Right renal cortex interstitium (tissue), 3 donors: ENCODE results near the gene FHL1. TPM values are rescaled to one million over a fixed set of nuclear protein-coding genes. Genes with fewer than 3 reads are reported as not detected.
"Not testable (repeated sequence)": the region's sequence is repeated elsewhere in the genome, so short reads cannot be mapped to it uniquely, and the experiment has no call there.

Source experiments
- DNase-seq, 3 donors: peaks; one replicate each; pipeline ENCODE4 v3.0.0-alpha.2; 2013; ENCODE audit warnings: low read depth in 3 of 3, low spot score in 2 of 3
- polyA plus RNA-seq, 3 donors: library from polyadenylated mRNA; unstranded; fragments of 120-200 nt; gene quantifications; one replicate each; pipeline ENCODE4 v1.2.1, GENCODE V29; 2013; ENCODE audit not compliant: insufficient read length in 3 of 3

FHL1 gene
- polyA plus RNA-seq, 3 donors, result 61.8 to 64.8 (median 62.9) TPM

GRCh38 chrX:136206916-136207315 is 59.6 kb downstream of the FHL1 start:
- no peak for DNase-seq

GRCh38 chrX:136207546-136207945 is 60.2 kb downstream of the FHL1 start:
- DNase-seq, result no peak

GRCh38 chrX:136209016-136209738 is 61.8 kb downstream of the FHL1 start:
- DNase-seq, result no peak

GRCh38 chrX:136209751-136210150 is 62.4 kb downstream of the FHL1 start:
- DNase-seq, result no peak

- DNase-seq, result no peak
Observed at GRCh38 chrX:136210243-136210642, 62.9 kb downstream of the FHL1 start.

- no peak for DNase-seq
Observed at GRCh38 chrX:136210806-136211205, 63.5 kb downstream of the FHL1 start.

- DNase-seq, result no peak
Observed at GRCh38 chrX:136211766-136212556, 64.6 kb downstream of the FHL1 start.

- no peak for DNase-seq
Observed at GRCh38 chrX:136212557-136213111, 65.3 kb downstream of the FHL1 start.

DNA sequence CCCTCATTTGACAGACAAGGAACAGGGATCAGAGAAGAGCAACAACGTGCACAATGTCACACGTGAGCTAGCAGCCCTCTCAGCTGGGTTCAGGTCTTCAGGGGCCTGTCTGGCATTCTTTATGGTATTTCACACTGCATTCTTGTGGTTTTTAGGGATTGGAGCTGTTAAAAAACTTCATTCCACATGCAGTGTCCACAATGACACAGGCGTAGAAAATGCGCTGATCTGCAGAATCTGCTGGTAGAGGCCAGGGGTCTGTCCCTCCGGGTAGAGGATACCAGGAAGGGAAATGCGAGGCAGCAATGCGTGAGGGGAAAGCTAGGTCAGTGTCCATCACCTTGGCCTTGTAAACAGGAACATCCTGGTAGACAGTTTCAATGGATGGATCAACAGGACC is 67.2 kb downstream of the FHL1 start:
- no peak for DNase-seq

DNA sequence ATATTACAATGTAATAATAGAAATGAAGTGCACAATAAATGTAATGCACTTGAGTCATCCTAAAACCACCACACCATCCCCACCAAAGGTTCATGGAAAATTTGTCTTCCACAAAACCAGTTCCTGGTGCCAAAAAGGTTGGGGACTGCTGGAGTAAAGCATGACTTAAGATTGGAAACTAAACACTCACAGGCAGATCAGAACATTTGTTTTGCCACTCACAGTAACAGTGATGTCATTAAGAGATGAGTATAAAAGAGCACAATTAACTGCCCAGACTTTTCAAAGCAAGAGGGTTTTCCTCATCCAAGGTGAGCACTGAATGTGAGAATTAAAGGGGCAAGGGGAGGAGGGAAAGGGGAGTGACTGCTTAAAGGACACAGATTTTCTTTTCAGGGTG is 68.2 kb downstream of the FHL1 start:
- no peak for DNase-seq

- no peak for DNase-seq
Observed at GRCh38 chrX:136219893-136220292, 72.6 kb downstream of the FHL1 start.

- no peak for DNase-seq
Observed at GRCh38 chrX:136220540-136220939, 73.2 kb downstream of the FHL1 start.

GRCh38 chrX:136220951-136221350 is 73.6 kb downstream of the FHL1 start:
- no peak for DNase-seq

DNA sequence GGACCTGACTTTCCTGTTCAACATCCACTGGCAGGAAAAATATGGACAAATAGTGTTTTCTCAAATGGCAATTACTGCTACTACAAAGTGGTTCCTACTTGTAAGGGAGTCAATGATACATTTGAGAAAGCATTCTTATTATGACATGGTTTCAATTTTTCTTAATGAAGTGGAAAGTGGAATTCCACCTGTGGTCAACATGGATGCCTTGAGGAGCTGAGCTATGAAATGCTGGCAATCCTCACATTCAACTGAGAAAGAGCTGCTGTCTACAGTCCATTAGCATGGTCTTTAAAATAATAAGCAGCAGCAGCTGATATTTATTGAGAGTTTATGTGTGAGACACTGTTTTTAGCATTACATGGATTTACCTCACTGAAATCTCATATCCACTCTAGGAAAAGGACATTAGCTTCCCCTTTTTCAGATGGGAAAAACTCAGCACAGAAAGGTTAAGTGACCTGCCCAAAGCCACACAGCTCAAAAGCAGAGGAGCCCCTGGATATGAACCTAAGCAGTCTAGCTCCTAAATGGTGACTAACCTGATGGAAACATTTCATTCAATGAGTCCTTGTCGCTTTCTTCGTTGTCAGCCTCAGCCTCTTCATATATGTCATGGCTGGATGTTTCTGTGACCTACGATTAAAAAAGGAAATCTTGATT is 74.6 kb downstream of the FHL1 start:
- no peak for DNase-seq

DNA sequence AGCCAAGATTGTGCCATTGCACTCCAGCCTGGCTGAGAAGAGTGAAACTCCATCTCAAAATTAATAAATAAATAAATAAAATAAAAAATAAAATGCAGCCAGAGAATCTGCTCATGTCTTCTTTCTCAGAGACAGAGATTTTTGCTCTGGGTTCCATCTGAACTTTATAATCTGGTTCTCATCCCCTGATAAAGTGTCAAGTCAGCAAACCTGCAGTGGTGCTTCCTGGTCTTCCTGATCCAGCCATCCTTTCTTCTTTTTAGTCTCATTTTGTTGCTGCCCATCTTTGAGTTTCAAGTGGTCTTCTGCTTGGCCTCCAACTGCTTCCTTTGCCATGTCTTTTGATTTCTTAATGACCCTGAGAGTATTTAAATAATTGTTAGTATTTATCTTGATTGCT is 79.7 kb downstream of the FHL1 start:
- no peak for DNase-seq

DNA sequence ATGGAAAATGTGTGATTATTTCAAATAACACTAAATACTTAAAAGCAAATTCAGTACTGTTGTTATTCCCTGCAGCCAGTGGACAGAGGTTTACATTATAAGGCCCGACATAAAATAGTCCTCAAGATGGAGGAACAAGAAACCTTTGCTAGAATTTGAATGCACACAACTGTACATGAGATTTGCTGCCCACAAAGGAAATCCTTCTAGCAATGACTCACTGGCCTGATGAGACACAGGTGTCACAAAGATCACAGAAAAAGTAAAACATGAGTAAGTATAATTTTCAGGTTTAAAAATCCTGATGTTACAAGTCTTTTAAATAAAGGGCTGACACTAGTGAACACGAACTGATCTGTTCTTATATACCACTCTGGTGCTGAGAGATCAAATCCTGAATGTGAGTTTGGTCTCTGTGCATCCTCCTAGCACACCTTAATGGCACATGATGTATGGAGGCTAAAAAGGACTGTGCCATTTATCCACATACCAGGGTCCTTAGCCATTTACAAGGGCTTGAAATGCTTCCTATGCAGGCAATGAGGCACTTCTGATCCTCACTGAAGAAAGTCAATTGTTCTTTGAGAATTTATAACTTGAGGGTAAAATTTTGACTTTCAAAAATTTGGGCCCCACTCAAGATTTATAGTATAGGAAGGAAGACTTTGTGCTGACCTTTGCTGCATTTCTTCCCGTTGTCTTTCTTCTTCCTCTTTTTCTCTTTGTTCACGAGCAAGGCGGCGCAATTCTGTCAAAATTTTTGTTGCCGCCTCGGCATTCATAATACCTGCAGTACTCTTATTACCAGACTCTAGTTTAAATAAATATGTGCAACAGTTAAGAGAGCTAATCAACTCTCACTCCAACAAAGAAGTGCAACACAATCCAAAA is 80.9 kb downstream of the FHL1 start:
- no peak for DNase-seq

- DNase-seq, result no peak
Observed at GRCh38 chrX:136228839-136229207, 81.5 kb downstream of the FHL1 start.

GRCh38 chrX:136237074-136237473 is 89.7 kb downstream of the FHL1 start:
- no peak for DNase-seq

DNA sequence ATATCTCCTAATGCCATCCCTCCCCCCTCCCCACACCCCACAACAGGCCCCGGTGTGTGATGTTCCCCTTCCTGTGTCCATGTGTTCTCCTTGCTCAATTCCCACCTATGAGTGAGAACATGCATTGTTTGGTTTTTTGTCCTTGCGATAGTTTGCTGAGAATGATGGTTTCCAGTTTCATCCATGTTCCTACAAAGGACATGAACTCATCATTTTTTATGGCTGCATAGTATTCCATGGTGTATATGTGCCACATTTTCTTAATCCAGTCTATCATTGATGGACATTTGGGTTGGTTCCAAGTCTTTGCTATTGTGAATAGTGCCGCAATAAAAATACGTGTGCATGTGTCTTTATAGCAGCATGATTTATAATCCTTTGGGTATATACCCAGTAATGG is 90.5 kb downstream of the FHL1 start:
- DNase-seq, result not testable (repeated sequence)

DNA sequence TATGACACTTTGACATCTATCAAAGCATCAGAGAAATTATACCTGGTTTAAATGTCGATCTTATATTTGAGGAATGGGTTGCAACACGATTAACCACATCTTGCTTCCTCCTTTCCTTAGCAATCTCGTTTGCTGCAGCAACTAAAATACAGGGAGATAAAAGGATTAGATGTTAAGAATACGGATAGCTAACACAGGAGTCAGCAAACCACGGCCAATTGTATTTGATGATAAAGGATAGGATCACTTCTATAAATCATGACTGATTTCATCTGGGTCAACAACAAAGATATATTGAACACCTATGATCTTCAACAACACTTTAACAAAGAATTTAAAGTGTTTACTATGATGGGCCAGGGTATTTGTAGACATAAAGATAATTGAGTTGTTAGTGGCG is 98.9 kb downstream of the FHL1 start:
- DNase-seq, result no peak
